ENCODE results near the gene RAPH1.
"Not testable (repeated sequence)": the region's sequence is repeated elsewhere in the genome, so short reads cannot be mapped to it uniquely, and the experiment has no call there.

GRCh38 chr2:203513268-203513667, 21.8 kb downstream of the RAPH1 start:
- not testable (repeated sequence) for TF ChIP-seq CTCF (conservative IDR thresholded peaks at IDR 0.05; ENCODE audit: low read depth in 2 of 2); JUNB (IDR thresholded peaks at IDR 0.05; ENCODE audit: unreplicated experiment); EZH2 (IDR thresholded peaks at IDR 0.05; ENCODE audit: low read depth, unreplicated experiment); CREB1 (CRISPR knock-in tag; IDR thresholded peaks at IDR 0.05; ENCODE audit: low read depth); POLR2AphosphoS5 (IDR thresholded peaks at IDR 0.05; ENCODE audit: low read depth); REST (IDR thresholded peaks at IDR 0.05; ENCODE audit: unreplicated experiment)

All from GM23338 (cell line).